Muscle of arm (tissue), 12 donors: ENCODE results near the gene RNPEP. TPM values are rescaled to one million over a fixed set of nuclear protein-coding genes. Genes with fewer than 3 reads are reported as not detected.
"Not testable (repeated sequence)": the region's sequence is repeated elsewhere in the genome, so short reads cannot be mapped to it uniquely, and the experiment has no call there.

Experiments used
- DNase-seq: peaks from one replicate; pipeline ENCODE4 v3.0.0-alpha.2; 2013
- polyA plus RNA-seq, 12 donors: library from polyadenylated mRNA; unstranded; fragments of 120-200 nt; gene quantifications; one replicate each; pipeline ENCODE4 v1.2.1, GENCODE V29; 2013; ENCODE audit not compliant: insufficient read length in 12 of 12

Gene RNPEP
- polyA plus RNA-seq, 12 donors: 18.3 to 40.7 (median 21.6) TPM; not detected in 1

- DNase-seq: no peak
These were observed 51.8 kb downstream of the RNPEP start for GRCh38 chr1:202034149-202034682.

GRCh38 chr1:202034683-202035462, 52.4 kb downstream of the RNPEP start:
- DNase-seq: no peak

GRCh38 chr1:202036595-202037387, 54.3 kb downstream of the RNPEP start:
- no peak for DNase-seq

GRCh38 chr1:202037706-202038296, 55.4 kb downstream of the RNPEP start:
- DNase-seq: no peak

GRCh38 chr1:202038688-202039346, 56.4 kb downstream of the RNPEP start:
- no peak for DNase-seq

GRCh38 chr1:202045705-202046104, 63.3 kb downstream of the RNPEP start:
- no peak for DNase-seq

DNA sequence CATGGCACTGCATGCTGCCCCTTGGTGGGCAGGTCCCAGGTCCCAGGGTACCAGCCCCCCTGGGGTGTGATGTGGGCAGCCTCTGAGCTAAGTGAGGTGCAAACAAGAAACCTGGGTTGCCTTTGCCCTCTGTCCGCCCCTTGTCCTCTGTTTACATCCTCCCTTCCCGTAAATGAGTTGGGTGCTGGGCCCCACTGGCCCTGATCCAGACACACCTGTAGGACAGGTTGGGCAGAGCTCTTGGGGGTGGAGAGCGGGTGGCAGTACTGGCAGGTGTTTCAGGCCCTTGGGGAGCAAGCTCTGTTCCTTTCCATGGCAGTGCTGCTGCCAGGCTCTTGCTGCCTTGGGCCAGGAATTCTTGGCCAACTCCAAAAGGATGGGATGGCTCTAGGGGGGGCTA, 63.8 kb downstream of the RNPEP start:
- DNase-seq: no peak

- DNase-seq: no peak
These were observed 64.6 kb downstream of the RNPEP start for GRCh38 chr1:202046748-202047708.

DNA sequence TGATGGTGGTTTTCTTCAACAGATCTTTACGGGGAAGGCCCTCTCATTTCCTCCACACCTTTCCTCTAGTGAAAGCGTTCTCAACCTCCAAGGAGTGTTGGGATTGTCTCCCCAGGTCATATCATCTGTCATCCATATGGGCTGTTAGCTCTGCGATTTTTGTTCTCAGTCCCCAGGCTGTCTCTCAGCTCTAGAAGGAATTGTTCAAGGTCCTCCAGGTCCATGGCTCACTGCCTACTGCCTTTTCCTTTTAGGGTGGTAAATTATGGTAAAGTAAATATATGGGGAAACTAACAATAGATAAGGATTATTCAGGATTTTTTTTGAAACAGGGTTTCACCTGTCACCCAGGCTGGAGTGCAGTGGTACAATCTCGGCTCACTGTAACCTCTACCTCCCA, 65.5 kb downstream of the RNPEP start:
- DNase-seq: no peak

DNA sequence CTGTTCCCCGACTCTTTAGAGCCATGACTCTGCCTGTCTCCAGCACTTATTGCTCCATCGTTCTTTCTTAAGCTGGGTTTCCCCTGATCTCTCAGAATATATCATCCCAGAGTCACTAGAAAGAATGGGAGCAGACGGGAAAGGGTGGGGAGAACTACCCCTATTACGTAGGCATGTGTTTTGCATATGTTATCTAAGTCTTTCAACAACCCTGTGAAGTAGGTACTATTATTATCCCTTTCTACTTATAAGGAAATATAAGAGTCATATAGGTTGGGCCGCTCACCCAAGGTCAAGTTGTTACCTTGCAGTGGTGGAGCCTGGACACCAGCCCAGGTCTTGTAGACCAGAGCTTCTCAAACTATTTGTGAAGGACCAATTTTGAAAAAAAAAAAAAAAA, 66.7 kb downstream of the RNPEP start:
- no peak for DNase-seq

DNA sequence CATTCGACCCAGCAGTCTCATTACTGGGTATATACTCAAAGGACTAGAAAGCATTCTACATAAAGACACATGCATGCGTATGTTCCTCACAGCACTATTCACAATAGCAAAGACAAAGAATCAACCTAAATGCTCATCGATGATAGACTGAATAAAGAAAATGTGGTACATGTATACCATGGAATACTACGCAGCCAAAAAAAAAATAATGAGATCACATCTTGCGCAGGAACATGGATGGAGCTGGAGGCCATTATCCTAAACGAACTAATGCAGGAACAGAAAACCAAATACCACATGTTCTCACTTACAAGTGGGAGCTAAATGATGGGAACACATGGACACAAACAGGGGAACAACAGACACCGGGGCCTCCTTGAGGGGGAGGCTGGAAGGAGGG, 71.6 kb downstream of the RNPEP start:
- DNase-seq: no peak

- DNase-seq: not testable (repeated sequence)
These were observed 72.2 kb downstream of the RNPEP start for GRCh38 chr1:202054673-202055072.

Other genes starting within 250 kb of the RNPEP start
- 10 to 100 TPM in 11 of 12 donors, not detected in 1; 26.6 to 82.6 (median 51.9) TPM for gene IPO9, start 153.5 kb upstream of the RNPEP start, polyA plus RNA-seq
- gene SHISA4, start 93.8 kb upstream of the RNPEP start, polyA plus RNA-seq: 10 to 100 TPM in 11 of 12 donors, not detected in 1; 39.8 to 95.5 (median 63.7) TPM
- gene LMOD1, start 36.1 kb upstream of the RNPEP start, polyA plus RNA-seq: 10 to 100 TPM in 11 of 12 donors, not detected in 1; 16.6 to 60.8 (median 31.7) TPM
- gene TIMM17A, start 27.1 kb upstream of the RNPEP start, polyA plus RNA-seq: 10 to 100 TPM in 11 of 12 donors, not detected in 1; 29.6 to 56.5 (median 39.9) TPM
- 100 to 1,000 TPM in 1 of 12 donors, 1 to 10 TPM in 2, under 1 TPM in 7, not detected in 2; 0.16 to 182 (median 0.67) TPM for gene ELF3, start 27.9 kb downstream of the RNPEP start, polyA plus RNA-seq
- under 1 TPM in 10 of 12 donors, not detected in 2; 0.03 to 0.32 (median 0.08) TPM for gene GPR37L1, start 140.3 kb downstream of the RNPEP start, polyA plus RNA-seq
- gene ARL8A, start 162.1 kb downstream of the RNPEP start, polyA plus RNA-seq: 10 to 100 TPM in 11 of 12 donors, not detected in 1; 35.1 to 65.4 (median 40.3) TPM
- 1 to 10 TPM in 2 of 12 donors, under 1 TPM in 8, not detected in 2; 0.46 to 4.9 (median 0.66) TPM for gene PTPN7, start 178.0 kb downstream of the RNPEP start, polyA plus RNA-seq
- gene LGR6, start 211.2 kb downstream of the RNPEP start, polyA plus RNA-seq: 10 to 100 TPM in 1 of 12 donors, 1 to 10 TPM in 6, under 1 TPM in 3, not detected in 2; 0.20 to 32.4 (median 1.5) TPM